ENCODE results near the gene CNTNAP5. TPM values are rescaled to one million over a fixed set of nuclear protein-coding genes. Genes with fewer than 3 reads are reported as not detected.

The CNTNAP5 gene
- total and polyA plus RNA-seq, 2 donors (not counting 3 experiments of a cell fraction or from before 2014, with no cell fraction given) = not detected

DNA sequence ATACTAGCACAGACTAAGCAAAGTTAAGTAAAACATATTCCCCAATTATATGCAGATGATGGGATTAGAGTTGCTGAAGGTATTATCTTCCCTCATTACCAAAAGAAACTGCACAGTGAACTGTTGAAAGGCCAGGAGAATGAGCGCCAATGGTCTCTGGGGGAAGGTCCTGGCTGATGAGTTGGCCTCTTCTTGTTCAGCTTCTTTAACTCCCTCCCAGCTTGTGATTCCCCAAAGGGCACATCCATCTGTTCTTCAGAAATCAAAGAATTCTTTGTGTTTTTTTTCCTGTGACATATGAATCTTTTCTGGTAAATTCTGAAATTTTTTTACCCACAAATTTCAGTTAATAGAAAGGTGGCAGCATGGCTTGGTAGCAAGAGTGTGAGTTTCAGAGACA is 667.6 kb downstream of the CNTNAP5 start:
- H3K9me1 ChIP-seq (replicated peaks; ENCODE audit: control insufficient read depth, extremely low read depth, insufficient read depth, low read length) = no peaks in the 10 kb centered on the region
- no peaks in the 10 kb centered on the region for H3K27me3 ChIP-seq (ENCODE audit: control insufficient read depth in 2 of 2, insufficient read depth in 2 of 2, low read length in 2 of 2)
- H3K4me3 ChIP-seq (replicated peaks in 1 of 3; ENCODE audit: insufficient read depth in 1 of 3, low read depth in 1 of 3, low read length in 3 of 3) = no peak overlapping the region
- POLR2A ChIA-PET = no interaction called here
- FAIRE-seq = no peak
- no peak overlapping the region for H3K27ac ChIP-seq (ENCODE audit: insufficient read depth, low read depth, low read length)
- no peaks in the 10 kb centered on the region for H3K4me1 ChIP-seq (ENCODE audit: control insufficient read depth, extremely low read depth, insufficient read depth, low read length)
- no peak overlapping the region for H3K9ac ChIP-seq (replicated peaks; ENCODE audit: extremely low read depth, insufficient read depth, low read length)
- intact Hi-C loops (cut with micrococcal nuclease) (no loop called here), dilution Hi-C loops (cut with MboI; ENCODE audit: extremely low pct_ligation_motif_present, low sequenced_read_pairs) (no loop called here)
- peaks cover 4% of the 10 kb centered on the region for H3K9me3 ChIP-seq (replicated peaks; ENCODE audit: control insufficient read depth, insufficient read depth, low read length)
- no peaks in the 10 kb centered on the region for H3K79me2 ChIP-seq (ENCODE audit: control insufficient read depth, insufficient read depth, low read length)
- TF ChIP-seq, protein P1, sequence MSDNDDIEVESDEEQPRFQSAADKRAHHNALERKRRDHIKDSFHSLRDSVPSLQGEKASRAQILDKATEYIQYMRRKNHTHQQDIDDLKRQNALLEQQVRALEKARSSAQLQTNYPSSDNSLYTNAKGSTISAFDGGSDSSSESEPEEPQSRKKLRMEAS (IDR thresholded peaks at IDR 0.05; ENCODE audit: insufficient read depth, insufficient read length) = no peak
- TF ChIP-seq EZH2 (IDR thresholded peaks at IDR 0.05; ENCODE audit: borderline replicate concordance, low read depth, low read length, severe bottlenecking) (no peak), MYC (IDR thresholded peaks at IDR 0.05; ENCODE audit: low read depth, low read length) (no peak), JUN (IDR thresholded peaks at IDR 0.05; ENCODE audit: borderline replicate concordance, insufficient read depth, insufficient read length, low read depth) (no peak), GATA2 (IDR thresholded peaks at IDR 0.05; ENCODE audit: insufficient read depth, insufficient read length, low read depth, low read length) (no peak), FOS (IDR thresholded peaks at IDR 0.05; ENCODE audit: borderline replicate concordance, insufficient read depth, low read length) (no peak), POLR2A (IDR thresholded peaks at IDR 0.05; ENCODE audit: low read depth, low read length) (no peak), POLR2AphosphoS5 (IDR thresholded peaks at IDR 0.05; ENCODE audit: insufficient read depth, low read depth, low read length) (no peak)
- TF ChIP-seq, protein P2, sequence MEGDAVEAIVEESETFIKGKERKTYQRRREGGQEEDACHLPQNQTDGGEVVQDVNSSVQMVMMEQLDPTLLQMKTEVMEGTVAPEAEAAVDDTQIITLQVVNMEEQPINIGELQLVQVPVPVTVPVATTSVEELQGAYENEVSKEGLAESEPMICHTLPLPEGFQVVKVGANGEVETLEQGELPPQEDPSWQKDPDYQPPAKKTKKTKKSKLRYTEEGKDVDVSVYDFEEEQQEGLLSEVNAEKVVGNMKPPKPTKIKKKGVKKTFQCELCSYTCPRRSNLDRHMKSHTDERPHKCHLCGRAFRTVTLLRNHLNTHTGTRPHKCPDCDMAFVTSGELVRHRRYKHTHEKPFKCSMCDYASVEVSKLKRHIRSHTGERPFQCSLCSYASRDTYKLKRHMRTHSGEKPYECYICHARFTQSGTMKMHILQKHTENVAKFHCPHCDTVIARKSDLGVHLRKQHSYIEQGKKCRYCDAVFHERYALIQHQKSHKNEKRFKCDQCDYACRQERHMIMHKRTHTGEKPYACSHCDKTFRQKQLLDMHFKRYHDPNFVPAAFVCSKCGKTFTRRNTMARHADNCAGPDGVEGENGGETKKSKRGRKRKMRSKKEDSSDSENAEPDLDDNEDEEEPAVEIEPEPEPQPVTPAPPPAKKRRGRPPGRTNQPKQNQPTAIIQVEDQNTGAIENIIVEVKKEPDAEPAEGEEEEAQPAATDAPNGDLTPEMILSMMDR (IDR thresholded peaks at IDR 0.05; ENCODE audit: extremely low read depth in 1 of 2, insufficient read depth in 1 of 2, low read depth in 1 of 2, low read length in 2 of 2) = no peak
- CTCF ChIA-PET = no interaction called here
- DNase-seq (ENCODE audit: low read depth, low spot score) = no peak
- no peaks in the 10 kb centered on the region for H4K20me1 ChIP-seq (replicated peaks; ENCODE audit: control insufficient read depth, extremely low read depth, insufficient read depth, low read length)
- H3K4me2 ChIP-seq (ENCODE audit: insufficient read depth, low read length) = no peak overlapping the region
- H2AFZ ChIP-seq (ENCODE audit: low read depth, low read length) = no peak overlapping the region
- H3K36me3 ChIP-seq (ENCODE audit: control insufficient read depth in 2 of 2, extremely low read depth in 1 of 2, insufficient read depth in 2 of 2, low read length in 2 of 2) = no peaks in the 10 kb centered on the region
- BruUV-seq (replicated peaks) = no TSS peak

All from endothelial cell of umbilical vein (primary cell).